Measurements from ENCODE around the gene NOS2. TPM values are rescaled to one million over a fixed set of nuclear protein-coding genes. Genes with fewer than 3 reads are reported as not detected.
"Not testable (repeated sequence)": the region's sequence is repeated elsewhere in the genome, so short reads cannot be mapped to it uniquely, and the experiment has no call there.

NOS2 gene
- total RNA-seq, 1 donor from 2014 or later, result not detected

- peaks cover 15% of the 10 kb centered on the region for H3K4me1 Mint-ChIP-seq
- no peak for TF ChIP-seq CTCF (IDR thresholded peaks at IDR 0.05)
- H3K36me3 Mint-ChIP-seq (ENCODE audit: low read depth), result no peaks in the 10 kb centered on the region
- ChIA-PET CTCF (no interaction called here), POLR2A (no interaction called here)
- peak overlapping the region; percentile 80 for H3K4me3 Mint-ChIP-seq
- H3K27me3 Mint-ChIP-seq, result peaks cover 20% of the 10 kb centered on the region
- ATAC-seq (ENCODE audit: low read depth) (no peak), DNase-seq (no peak)
- no peak overlapping the region for H3K27ac Mint-ChIP-seq
- no peaks in the 10 kb centered on the region for H3K9me3 Mint-ChIP-seq
- intact Hi-C loops (cut with micrococcal nuclease), result no loop called here
These were observed 45.1 kb upstream of the NOS2 start for GRCh38 chr17:27845264-27846041.

- Mint-ChIP-seq H3K9me3 (no peaks in the 10 kb centered on the region), H3K27me3 (no peaks in the 10 kb centered on the region), H3K27ac (no peak overlapping the region), H3K4me1 (peaks cover 14% of the 10 kb centered on the region), H3K4me3 (no peak overlapping the region), H3K36me3 (ENCODE audit: low read depth) (no peaks in the 10 kb centered on the region)
- intact Hi-C loops (cut with micrococcal nuclease), result no loop called here
- TF ChIP-seq CTCF (IDR thresholded peaks at IDR 0.05), result no peak
- DNase-seq (no peak), ATAC-seq (ENCODE audit: low read depth) (no peak)
- POLR2A ChIA-PET, result no interaction called here
- CTCF ChIA-PET, result no interaction called here
These were observed 40.4 kb upstream of the NOS2 start for GRCh38 chr17:27840688-27841087.

- DNase-seq; intact Hi-C loops (cut with micrococcal nuclease); H3K36me3 Mint-ChIP-seq (ENCODE audit: low read depth); POLR2A ChIA-PET; H3K4me3 Mint-ChIP-seq; H3K9me3 Mint-ChIP-seq; H3K27me3 Mint-ChIP-seq; ATAC-seq (ENCODE audit: low read depth); CTCF ChIA-PET; H3K27ac Mint-ChIP-seq: not testable (repeated sequence)
- peaks cover 11% of the 10 kb centered on the region for H3K4me1 Mint-ChIP-seq
These were observed 40.0 kb upstream of the NOS2 start for GRCh38 chr17:27840406-27840678.

GRCh38 chr17:27839571-27840405 lies 39.5 kb upstream of the NOS2 start:
- H3K27me3 Mint-ChIP-seq; DNase-seq; H3K36me3 Mint-ChIP-seq (ENCODE audit: low read depth); ATAC-seq (ENCODE audit: low read depth); H3K9me3 Mint-ChIP-seq; POLR2A ChIA-PET; intact Hi-C loops (cut with micrococcal nuclease); CTCF ChIA-PET; H3K27ac Mint-ChIP-seq; H3K4me3 Mint-ChIP-seq; H3K4me1 Mint-ChIP-seq: not testable (repeated sequence)

GRCh38 chr17:27838607-27839006 lies 38.3 kb upstream of the NOS2 start:
- H3K4me3 Mint-ChIP-seq; CTCF ChIA-PET; H3K27ac Mint-ChIP-seq; ATAC-seq (ENCODE audit: low read depth); H3K36me3 Mint-ChIP-seq (ENCODE audit: low read depth); H3K9me3 Mint-ChIP-seq; DNase-seq; intact Hi-C loops (cut with micrococcal nuclease); H3K27me3 Mint-ChIP-seq; POLR2A ChIA-PET; H3K4me1 Mint-ChIP-seq: not testable (repeated sequence)

GRCh38 chr17:27837769-27838168 lies 37.4 kb upstream of the NOS2 start:
- DNase-seq; H3K4me3 Mint-ChIP-seq; H3K27ac Mint-ChIP-seq; intact Hi-C loops (cut with micrococcal nuclease); ATAC-seq (ENCODE audit: low read depth); H3K9me3 Mint-ChIP-seq; H3K27me3 Mint-ChIP-seq; H3K36me3 Mint-ChIP-seq (ENCODE audit: low read depth); CTCF ChIA-PET; H3K4me1 Mint-ChIP-seq; POLR2A ChIA-PET: not testable (repeated sequence)

- Mint-ChIP-seq H3K4me1 (peaks cover 6% of the 10 kb centered on the region), H3K36me3 (ENCODE audit: low read depth) (no peaks in the 10 kb centered on the region), H3K27ac (no peak overlapping the region), H3K4me3 (no peak overlapping the region), H3K27me3 (no peaks in the 10 kb centered on the region), H3K9me3 (no peaks in the 10 kb centered on the region)
- DNase-seq (no peak), ATAC-seq (ENCODE audit: low read depth) (no peak)
- no peak for TF ChIP-seq CTCF (IDR thresholded peaks at IDR 0.05)
- intact Hi-C loops (cut with micrococcal nuclease), result no loop called here
- POLR2A ChIA-PET, result no interaction called here
- CTCF ChIA-PET, result interaction anchor here (1.3 kb wide), 1 partner anchor 31 kb away, joined by 4 read pairs; no protein-coding TSS in a partner anchor
These were observed 36.3 kb upstream of the NOS2 start for GRCh38 chr17:27836651-27837050.

Data from activated B cell treated with CpG ODN at 0.5 μM for 24 hours (primary cell).